Calu3 (cell line): ENCODE measurements around the gene SLC25A47. TPM values are rescaled to one million over a fixed set of nuclear protein-coding genes. Genes with fewer than 3 reads are reported as not detected.

Experiments used
- BruUV-seq: library from RNA; stranded (reverse); fragments of 400-500 nt; replicated peaks from 2 replicates; lab custom pipeline; 2021; lab: Mats Ljungman, UMichigan
- CTCF ChIA-PET: fragments of 300-600 bp; sonication (Branson Sonifier 250); formaldehyde crosslinking; loops from one replicate; lab custom pipeline; 2022; ENCODE audit warnings: antibody characterized with exemption; lab: Charles Lee
- DNase-seq: peaks from one replicate; pipeline ENCODE4 v3.0.0; 2022
- H3K27ac Mint-ChIP-seq: one replicate; pipeline ENCODE4 v1.8.0; 2022; ENCODE audit warnings: mixed read lengths; ENCODE audit not compliant: unreplicated experiment
- H3K27me3 Mint-ChIP-seq: one replicate; pipeline ENCODE4 v1.8.0; 2022; ENCODE audit warnings: mixed read lengths; ENCODE audit not compliant: unreplicated experiment
- H3K36me3 Mint-ChIP-seq: one replicate; pipeline ENCODE4 v1.8.0; 2022; ENCODE audit warnings: mild to moderate bottlenecking, moderate library complexity, mixed read lengths; ENCODE audit not compliant: insufficient read depth, unreplicated experiment
- H3K4me1 Mint-ChIP-seq: one replicate; pipeline ENCODE4 v1.8.0; 2022; ENCODE audit warnings: mild to moderate bottlenecking, low read depth, mixed read lengths; ENCODE audit not compliant: unreplicated experiment
- H3K4me3 Mint-ChIP-seq: one replicate; pipeline ENCODE4 v1.8.0; 2022; ENCODE audit warnings: mild to moderate bottlenecking, low read depth, moderate library complexity, mixed read lengths; ENCODE audit not compliant: unreplicated experiment
- H3K9me3 Mint-ChIP-seq: one replicate; pipeline ENCODE4 v1.8.0; 2022; ENCODE audit warnings: low read depth, mixed read lengths; ENCODE audit not compliant: unreplicated experiment
- intact Hi-C: fragments of 100-400 bp; cut with micrococcal nuclease; formaldehyde crosslinking; loops from one replicate; pipeline ENCODE4 v1.10.0; 2022; ENCODE audit not compliant: unreplicated experiment
- total RNA-seq: library from RNA; stranded (reverse); gene quantifications from 2 replicates; pipeline ENCODE4 v1.2.3, GENCODE V29; 2022
- TF ChIP-seq, protein P1 (sequence below): fragments of 200-600 bp; IDR thresholded peaks from one replicate; pipeline ENCODE4 v1.8.0; 2022; ENCODE audit warnings: antibody characterized with exemption; ENCODE audit not compliant: unreplicated experiment

Gene SLC25A47
- total RNA-seq, 1 experiment from 2014 or later: not detected

DNA sequence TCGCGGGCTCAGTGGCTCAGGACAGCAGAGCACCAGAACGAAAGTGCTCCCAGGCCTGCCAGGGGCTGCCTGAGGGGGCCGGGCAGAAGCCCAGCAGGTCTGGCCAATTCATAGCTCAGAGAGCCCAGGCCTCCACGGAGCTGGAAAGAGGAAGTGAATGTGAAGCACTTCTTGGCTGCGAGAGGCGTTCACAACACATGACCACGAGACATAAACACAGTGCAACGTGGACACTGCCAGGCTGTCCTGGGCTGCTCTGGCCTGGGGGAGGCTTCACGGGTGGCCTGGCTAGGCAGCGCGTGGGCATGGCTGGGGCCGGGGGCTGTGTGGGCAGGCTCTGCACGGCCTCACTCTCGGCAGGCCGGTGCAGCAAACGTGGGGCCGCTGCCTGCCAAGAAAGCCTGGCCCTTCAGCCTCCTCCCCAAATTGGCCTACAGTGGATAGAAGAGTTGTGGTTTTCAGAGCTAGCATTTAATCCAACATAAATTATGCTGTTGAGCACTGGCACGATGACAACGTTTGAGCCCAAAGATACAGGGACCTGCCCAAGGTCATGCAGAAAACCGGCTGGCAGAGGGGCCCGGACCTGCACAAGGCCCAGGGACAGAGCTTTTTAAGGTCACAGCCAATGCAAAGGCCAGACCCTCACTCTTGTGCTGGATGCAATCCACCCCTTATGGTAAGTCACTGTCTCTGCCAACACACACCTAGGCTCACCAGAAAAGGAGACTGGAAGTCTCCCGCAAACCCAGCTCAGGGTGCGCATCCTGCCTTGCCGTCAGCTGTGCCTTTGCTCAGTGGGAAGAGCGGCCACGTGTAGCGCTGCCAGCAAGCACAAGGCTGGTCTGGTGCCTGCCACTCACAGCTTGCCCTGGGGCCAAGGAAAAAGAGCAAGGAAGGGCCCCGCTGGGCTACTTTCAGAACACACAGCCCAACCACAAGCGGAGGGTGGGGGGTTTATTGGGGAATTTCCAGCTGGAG lies 25.5 kb upstream of the SLC25A47 start:
- TF ChIP-seq, protein P1, sequence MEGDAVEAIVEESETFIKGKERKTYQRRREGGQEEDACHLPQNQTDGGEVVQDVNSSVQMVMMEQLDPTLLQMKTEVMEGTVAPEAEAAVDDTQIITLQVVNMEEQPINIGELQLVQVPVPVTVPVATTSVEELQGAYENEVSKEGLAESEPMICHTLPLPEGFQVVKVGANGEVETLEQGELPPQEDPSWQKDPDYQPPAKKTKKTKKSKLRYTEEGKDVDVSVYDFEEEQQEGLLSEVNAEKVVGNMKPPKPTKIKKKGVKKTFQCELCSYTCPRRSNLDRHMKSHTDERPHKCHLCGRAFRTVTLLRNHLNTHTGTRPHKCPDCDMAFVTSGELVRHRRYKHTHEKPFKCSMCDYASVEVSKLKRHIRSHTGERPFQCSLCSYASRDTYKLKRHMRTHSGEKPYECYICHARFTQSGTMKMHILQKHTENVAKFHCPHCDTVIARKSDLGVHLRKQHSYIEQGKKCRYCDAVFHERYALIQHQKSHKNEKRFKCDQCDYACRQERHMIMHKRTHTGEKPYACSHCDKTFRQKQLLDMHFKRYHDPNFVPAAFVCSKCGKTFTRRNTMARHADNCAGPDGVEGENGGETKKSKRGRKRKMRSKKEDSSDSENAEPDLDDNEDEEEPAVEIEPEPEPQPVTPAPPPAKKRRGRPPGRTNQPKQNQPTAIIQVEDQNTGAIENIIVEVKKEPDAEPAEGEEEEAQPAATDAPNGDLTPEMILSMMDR: no peak
- CTCF ChIA-PET: no interaction called here
- BruUV-seq: no TSS peak
- H3K27ac Mint-ChIP-seq: no peak overlapping the region
- no peaks in the 10 kb centered on the region for H3K27me3 Mint-ChIP-seq
- intact Hi-C loops: no loop called here
- no peak overlapping the region for H3K4me3 Mint-ChIP-seq
- no peaks in the 10 kb centered on the region for H3K9me3 Mint-ChIP-seq
- peaks cover 9% of the 10 kb centered on the region for H3K36me3 Mint-ChIP-seq
- DNase-seq: no peak
- peaks cover 3% of the 10 kb centered on the region for H3K4me1 Mint-ChIP-seq

DNA sequence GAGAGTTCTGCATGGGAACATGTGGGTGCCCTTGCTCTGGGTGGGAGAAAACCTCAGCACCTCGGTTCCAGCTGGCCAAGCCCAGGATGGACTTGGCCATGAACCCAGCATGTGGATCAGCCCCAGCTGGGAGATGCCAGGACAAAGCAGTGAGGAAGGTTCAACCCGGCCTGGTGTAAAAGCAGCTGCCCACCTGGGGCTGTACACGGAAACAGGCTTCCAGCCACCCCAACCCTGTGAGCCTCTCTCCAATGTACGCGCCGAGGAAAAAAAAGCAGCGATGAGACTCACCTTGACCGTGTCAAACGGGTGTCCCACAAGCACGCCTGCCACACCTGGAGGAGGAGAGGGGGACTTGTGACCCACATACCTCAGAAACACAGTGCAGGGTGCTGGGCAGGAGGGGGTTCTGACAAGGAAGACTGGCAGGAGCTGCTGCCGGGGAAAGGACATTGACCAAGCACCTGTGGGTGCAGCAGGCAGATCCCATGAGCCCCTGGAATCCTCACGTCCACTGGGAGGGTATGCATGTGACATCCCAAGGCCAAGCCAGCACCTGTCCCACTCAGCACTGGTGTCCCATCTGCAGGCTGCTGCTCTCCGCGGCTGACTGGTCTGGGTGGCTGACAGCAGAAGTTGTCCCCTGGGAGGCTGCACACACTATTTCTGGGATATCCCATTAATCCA lies 24.4 kb upstream of the SLC25A47 start:
- Mint-ChIP-seq H3K9me3 (no peaks in the 10 kb centered on the region), H3K4me1 (peaks cover 13% of the 10 kb centered on the region), H3K27ac (no peak overlapping the region), H3K4me3 (no peak overlapping the region), H3K27me3 (no peaks in the 10 kb centered on the region), H3K36me3 (peaks cover 15% of the 10 kb centered on the region)
- TF ChIP-seq, protein P1: no peak
- intact Hi-C loops: no loop called here
- DNase-seq: no peak
- no TSS peak for BruUV-seq
- CTCF ChIA-PET: no interaction called here

DNA sequence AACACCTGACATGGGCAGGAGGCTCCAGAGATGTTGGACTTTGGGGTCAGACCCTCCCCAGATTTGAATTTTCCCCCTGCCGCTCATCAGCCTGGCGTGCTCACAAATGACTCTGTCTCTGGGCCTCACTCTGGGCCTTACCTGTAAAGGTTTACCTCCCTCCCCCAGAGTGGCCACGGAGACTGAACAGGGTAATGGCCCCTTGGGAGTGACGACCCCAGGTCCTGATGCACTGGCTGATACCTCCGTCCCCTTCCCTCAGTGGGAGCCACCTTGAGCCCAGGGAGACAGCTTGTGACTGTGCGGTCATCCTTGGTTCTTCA lies 23.9 kb upstream of the SLC25A47 start:
- Mint-ChIP-seq H3K27me3 (no peaks in the 10 kb centered on the region), H3K36me3 (peaks cover 15% of the 10 kb centered on the region), H3K4me1 (peaks cover 15% of the 10 kb centered on the region), H3K9me3 (no peaks in the 10 kb centered on the region), H3K4me3 (no peak overlapping the region), H3K27ac (no peak overlapping the region)
- TF ChIP-seq, protein P1: no peak
- no TSS peak for BruUV-seq
- intact Hi-C loops: no loop called here
- CTCF ChIA-PET: interaction anchor here (0.8 kb wide), 1 partner anchor 9 kb away, joined by 3 read pairs; no protein-coding TSS in a partner anchor
- no peak for DNase-seq

DNA sequence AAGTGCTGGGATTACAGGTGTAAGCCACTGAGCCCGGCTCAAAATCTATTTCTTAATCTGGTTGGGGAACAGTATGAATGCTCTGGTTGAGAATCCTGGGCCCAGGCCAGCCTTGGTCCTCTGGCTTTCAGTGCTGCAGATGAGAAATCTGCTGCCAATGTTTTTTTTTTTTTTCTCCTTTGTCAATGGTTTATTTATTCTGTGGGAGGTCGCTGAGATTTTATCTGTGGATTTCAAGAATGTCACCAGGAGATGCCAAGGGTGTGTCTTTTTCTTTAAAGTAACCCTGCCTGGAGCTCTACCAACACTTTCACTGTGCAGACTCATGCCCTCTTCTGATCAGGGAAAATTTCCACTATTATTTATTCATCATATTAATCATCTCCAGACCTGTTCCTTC lies 20.5 kb upstream of the SLC25A47 start:
- intact Hi-C loops: loop anchor here (10.0 kb wide), 1 partner anchor 72 kb away; the partner anchor contains the start of gene WDR25
- peaks cover 42% of the 10 kb centered on the region for H3K36me3 Mint-ChIP-seq
- no peak overlapping the region for H3K27ac Mint-ChIP-seq
- TF ChIP-seq, protein P1: no peak
- no TSS peak for BruUV-seq
- DNase-seq: no peak
- peaks cover 23% of the 10 kb centered on the region for H3K4me1 Mint-ChIP-seq
- H3K9me3 Mint-ChIP-seq: no peaks in the 10 kb centered on the region
- CTCF ChIA-PET: interaction anchor here (0.9 kb wide), 1 partner anchor 75 kb away, joined by 4 read pairs; no protein-coding TSS in a partner anchor
- H3K4me3 Mint-ChIP-seq: no peak overlapping the region
- no peaks in the 10 kb centered on the region for H3K27me3 Mint-ChIP-seq
